IPS DF 19.7 (cell line): ENCODE data around the gene LAP3.
A peak's percentile ranks its signal among the peaks of the same experiment; 100 is the strongest.
"Not testable (repeated sequence)": the region's sequence is repeated elsewhere in the genome, so short reads cannot be mapped to it uniquely, and the experiment has no call there.

Source experiments
- DNase-seq: peaks from one replicate; pipeline ENCODE4 v3.0.0-alpha.2; 2013; ENCODE audit warnings: low read depth, low spot score

Gene LAP3

DNA sequence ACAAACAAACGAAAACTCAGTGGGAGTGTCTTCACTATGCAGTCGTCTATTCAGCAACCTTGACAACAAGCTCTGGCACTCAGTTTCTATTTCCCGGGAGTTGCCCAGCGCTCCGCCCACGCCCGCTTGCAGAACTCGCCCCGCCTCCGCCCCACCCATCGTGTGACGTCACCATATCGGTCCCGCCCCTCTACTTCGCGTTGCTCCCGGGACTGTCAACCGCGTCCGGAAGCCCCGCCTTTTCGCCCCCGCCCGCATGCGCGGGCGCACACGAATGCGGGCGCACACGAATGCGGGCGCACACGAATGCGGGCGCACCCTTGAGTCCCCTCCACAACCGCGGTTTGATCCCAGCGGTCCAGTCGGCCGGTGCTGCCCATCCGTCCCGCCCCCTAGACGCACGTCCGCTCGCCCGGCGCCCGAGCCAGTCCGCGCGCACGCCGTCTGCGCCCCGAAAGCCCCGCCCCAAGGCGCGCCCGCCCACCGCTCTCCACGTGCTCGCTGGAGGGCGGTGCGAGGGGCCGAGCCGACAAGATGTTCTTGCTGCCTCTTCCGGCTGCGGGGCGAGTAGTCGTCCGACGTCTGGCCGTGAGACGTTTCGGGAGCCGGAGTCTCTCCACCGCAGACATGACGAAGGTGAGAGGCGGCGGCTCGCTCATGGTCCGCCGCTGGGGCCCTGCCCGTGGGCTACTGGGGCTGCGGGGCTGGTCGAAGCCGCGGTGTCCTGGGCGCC, at the start of gene LAP3:
Gene LAP3 (plus strand): TSS at position 267 of the 733 bp plus-strand sequence. CDS start 268 bp downstream, at position 535.
- peak; percentile 47 for DNase-seq

DNA sequence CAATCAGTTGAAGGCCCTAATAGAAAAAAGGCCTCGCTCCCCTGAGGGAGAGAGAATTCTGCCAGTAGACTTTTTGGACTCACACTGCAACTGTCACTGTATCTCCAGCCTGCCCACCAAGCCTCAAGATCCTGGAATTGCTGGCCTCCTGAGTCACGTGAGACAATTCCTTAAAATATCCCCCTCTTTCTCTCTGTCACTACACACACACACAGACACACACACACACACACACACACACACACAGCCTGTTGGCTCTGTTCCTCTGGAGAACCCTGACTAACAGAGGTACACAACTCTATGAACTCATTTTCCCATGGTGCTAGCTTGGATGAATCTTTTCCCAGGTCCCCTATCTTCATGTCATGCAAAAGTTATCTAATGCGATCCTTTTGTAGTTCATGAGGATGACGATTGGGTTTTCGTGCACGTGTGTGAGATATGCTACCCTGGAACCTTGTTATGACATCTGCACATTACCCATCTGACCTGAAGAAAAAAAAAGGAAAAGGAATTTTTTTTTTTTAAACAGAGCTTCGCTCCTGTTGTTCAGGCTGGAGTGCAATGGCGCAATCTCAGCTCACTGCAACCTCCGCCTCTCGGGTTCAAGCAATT, 48.3 kb upstream of the LAP3 start:
- DNase-seq = no peak

DNA sequence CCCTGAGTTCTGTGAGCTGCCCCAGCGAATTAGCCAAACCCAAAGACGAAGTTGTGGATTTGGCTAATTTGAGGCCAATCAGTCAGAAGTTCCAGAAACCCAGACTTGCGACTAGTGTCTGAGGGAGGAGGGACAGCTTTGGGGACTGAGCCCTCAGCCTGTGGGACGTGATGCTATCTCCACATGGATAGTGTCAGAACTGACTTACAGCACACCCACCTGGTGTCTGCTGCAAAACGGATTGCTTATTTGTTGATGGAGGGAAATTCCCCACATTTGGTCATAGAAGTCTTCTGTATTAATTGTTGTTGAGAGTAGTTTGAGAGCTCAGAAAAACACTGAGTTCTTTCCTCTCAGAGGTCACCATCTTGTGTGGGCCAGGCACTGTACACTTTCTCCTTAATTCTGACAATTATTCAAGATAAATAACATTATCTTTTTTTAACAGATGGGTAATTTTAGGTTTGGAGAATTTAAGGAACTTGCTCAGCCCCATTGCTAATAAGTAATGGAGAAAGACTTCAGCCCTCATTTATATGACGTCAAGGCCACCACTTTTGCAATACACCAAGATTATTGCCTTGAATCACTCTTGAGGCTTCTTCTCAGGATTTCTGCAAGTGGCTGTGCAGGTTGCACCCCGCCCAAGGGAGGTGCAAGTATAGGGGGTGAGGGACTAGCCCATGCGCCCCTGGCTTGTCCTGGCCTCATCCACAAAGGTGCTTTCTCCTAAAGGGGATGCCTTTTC, 45.3 kb upstream of the LAP3 start:
- DNase-seq = no peak

DNA sequence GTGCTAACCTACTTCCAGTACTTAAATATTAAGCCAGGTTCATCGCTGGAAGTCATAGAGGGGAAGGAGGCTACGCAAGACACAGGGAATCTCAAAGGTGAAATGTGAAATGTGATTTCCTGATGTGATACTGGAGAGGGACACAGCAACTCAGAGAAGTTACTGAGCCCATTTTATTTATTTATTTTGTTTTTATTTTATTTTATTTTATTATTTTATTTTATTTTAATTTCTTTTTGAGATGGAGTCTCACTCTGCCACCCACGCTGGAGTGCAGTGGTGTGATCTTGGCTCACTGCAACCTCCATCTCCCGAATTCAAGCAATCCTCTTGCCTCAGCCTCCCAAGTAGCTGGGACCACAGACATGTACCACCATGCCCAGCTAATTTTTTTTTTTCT, 42.3 kb upstream of the LAP3 start:
- no peak for DNase-seq

DNA sequence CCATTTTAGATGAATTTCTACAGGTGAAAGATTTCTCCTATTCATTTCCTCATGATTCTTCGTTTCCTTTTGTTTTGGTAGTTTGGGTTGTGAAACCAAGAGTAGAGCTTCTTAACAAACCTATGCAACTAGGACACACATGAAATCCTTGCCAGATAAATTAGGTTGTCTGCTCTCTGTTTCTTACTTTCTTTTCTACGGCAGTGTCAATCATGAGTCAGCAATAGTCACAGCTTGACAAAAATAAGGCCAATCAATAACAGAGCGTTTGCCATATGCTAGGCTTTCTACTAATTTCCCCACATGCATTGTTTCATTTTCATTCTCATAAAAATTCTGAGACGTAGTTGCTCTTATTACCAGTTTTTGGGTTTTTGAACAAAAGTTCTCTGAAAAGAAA, 41.8 kb upstream of the LAP3 start:
- no peak for DNase-seq

DNA sequence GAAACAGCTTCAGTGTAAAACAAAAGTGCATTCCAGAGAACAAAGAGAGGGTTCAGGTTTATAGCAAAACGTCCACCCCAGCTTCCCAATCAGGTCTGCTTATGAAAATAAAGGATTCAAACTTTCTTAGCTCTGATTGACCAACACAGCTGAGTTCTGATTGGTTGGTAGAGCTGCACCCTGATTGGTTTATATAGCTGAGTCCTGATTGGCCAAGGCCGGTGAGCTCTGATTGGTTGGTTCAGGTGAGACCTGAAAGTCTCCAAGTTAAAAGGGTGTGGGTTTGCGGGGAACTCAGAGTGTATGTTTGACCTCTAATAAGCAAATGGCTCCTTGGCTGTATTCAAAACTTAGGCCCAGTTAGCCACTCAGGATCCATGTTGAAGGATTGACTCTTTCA, 41.1 kb upstream of the LAP3 start:
- DNase-seq = no peak

DNA sequence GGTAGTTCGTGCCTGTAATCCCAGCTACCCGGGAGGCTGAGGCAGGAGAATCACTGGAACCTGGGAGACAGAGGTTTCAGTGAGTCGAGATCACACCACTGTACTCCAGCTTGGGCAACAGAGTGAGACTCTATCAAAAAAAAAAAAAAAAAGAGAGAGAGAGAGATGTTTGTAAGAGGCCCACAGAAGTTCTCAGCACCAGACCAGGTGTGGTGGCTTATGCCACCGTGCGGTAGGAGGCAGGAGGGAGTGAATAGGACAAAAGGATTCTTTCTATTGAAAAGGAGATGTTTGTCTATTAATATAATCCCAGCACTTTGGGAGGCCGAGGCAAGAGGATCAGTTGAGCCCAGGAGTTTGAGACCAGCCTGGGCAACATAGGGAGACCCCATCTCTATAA, 39.9 kb upstream of the LAP3 start:
- DNase-seq = not testable (repeated sequence)

DNA sequence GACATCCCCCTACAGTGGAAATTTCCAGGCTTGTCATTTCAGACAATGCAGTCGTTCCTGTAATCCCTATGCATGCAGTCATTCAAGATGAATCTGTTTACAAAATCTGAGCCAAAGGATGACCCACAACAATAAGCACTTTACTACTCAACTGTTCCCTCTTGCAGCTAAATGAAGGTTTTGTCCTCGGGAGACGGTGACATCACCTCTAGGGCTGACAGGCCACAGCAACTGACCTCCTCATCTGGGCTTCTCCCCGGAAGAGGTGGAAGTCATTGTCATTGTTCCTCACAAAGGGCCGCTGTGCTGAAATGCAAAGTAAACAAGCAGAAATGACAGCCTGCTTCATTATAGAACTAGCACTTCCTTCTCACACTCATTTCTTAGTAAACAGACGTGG, 32.8 kb upstream of the LAP3 start:
- DNase-seq = no peak

DNA sequence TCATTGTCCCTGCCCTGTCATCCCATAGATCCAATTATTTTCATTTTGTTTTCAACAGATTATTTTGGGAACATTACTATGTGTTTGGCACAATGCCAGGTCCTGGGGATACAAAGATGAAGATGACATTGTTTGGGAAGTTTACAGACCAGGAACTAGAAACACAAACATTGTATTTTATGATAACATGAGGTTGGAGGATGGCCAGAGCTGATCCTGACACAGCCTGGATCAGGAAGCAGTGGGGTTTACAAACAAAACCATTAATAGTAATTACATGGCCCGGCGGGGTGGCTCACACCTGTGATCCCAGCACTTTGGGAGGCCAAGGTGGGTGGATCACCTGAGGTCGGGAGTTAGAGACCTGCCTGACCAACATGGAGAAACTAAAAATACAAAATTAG, 32.2 kb upstream of the LAP3 start:
- no peak for DNase-seq

DNA sequence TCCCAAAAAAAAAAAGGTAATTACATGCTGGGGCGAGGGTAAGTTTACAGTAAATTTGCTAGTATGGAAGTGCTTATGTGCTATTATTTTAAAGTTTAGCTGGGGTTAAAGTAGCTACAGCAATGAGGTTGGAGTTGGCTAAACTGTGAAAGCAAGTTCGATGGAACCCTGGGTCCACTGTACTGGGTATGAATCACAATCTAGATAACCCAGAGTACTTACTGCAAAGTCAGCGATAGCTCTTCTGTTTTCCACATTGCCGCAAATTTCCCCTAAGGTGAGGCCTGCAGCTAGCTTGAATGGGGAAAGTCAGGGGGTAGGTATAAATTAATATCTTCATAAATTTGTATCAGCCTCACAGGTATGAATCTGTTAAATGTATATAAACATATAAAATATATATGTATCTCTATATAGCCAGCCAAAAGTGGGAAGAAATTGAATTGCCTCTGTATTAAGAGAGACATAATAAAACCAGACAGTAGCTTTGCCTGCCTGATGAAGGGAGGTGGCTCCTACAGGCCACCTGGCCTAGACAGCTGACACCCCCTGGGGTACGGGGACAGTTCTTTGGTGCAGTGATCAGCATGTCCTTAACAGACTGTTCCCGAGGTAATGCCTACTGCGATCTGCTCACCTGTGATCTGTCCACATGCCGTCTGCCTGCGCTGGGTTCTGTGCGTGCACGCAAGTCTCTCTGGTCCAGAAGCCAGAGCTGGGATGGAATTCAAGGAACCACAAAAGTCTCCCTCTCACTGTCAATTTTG, 31.4 kb upstream of the LAP3 start:
- DNase-seq = no peak

DNA sequence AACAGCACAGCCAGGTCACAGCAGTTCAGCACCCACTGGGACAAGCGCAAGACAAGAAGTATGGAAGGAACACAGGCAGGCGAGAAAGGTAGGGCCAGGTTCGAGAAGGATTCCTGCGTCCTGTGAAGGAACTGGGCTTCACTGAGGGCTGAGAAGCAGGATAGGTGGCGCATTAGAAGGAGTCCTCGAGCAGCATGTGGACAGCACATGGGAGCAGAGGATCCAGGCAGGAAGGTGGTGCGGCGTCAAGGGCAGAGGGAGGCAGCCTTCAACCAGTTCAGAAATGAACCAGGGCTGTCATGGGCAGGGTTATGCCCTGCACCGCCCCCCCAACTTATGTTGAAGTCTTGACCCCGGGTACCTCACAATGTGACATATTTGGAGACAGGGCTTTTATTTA, 30.8 kb upstream of the LAP3 start:
- no peak for DNase-seq

DNA sequence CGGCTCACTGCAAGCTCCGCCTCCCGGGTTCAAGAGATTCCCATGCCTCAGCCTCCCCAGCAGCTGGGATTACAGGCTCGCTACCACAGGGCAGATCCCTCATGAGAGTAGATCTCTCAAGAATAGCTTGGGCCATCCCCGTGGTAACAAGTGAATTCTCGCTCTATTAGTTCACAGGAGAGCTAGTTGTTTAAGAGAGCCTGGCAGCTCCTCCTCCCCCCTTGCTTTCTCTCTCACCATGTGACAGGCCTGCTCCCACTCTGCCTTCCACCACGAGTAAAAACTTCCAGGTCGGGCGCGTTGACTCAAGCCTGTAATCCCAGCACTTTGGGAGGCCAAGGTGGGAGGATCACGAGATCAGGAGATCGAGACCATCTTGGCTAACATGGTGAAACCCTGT, 30.3 kb upstream of the LAP3 start:
- DNase-seq = no peak

DNA sequence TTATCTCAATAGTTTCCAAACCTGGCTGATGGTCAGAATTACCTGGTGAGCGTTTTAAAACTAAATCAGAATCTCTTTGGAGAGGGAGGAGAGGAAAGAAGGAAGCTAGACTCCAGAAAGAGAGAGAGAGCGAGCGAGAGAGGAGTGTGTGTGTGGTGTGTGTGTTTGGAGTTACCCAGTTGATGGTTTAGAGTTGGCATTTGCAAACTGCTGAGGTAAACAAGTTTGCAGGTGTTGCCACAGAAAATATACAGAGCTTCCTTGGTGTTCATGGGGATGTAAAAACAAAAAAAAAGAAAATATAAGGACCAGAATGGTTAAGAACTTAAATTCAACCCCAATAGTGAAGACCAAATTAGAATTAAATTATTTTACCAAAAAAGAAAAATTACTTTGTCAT, 26.4 kb upstream of the LAP3 start:
- DNase-seq = no peak

DNA sequence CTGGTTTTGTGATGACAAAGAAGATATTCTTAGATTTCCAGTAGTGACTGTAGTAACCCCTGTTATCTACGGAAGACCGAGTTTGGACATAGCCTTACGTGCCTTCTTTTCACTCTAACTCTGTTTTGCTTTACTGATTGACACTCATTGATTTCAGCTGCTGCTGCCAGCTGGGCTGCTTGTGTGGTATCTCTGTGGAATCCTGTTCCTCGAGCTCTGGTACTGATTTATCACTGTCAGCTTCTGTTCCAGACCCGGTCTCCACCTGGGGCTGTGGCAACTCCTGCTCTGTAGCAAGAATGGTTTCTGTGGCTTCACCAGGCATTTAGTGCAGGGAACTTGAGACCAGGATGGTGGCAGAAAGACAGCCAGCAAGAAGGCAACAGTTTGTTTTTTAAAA, 24.6 kb upstream of the LAP3 start:
- no peak for DNase-seq

DNA sequence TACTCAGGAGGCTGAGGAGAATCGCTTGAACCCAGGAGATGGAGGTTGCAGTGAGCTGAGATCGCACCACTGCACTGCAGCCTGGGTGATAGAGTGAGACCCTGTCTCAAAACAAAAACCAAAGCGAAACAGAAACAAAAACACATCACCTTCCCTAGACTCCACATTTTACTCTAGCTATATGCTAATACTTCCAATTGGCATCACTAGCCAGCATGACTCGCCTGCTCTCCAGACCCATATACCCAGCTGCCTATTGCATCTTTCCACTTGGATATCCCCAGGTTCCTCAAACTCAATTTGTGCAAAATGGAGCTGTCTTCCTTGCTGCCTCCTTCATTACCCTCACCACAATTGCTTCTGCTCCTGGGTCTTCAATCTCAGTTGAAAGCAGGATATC, 22.4 kb upstream of the LAP3 start:
- DNase-seq = no peak

DNA sequence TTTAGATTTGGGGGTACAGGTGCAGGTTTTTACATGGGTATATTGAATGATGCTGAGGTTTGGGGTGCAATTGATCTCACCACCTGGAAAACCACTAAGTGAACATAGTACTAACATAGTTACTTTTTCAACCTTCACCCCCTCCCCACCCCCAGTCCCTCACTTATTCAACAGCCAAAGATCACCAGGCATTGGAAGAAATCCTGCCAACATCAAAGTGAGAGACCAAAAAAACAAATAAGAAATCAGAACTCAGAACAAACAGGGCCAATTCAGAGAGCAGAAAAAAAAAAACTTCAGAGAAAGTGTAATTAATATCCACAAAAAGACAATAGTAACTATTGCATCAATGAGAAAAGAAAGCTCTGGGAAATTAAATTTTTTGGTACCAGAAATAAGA, 20.5 kb upstream of the LAP3 start:
- no peak for DNase-seq

DNA sequence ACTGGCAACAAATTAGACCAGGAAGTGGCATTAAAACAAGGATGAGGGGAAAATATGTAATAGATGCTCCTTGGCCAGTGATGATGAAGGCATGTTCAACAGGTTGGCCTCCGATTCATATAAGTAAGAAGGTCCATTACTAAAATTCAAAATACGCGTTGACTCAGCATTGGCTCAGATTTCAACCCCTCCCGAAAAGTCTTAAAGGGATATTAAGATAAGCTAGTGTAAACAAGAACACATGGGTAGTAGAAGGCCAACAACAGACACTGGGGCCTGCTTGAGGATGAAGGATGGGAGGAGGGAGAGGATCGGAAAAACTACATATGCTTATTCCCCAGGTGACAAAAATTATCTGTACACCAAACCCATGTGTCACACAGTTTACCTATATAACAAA, 19.1 kb upstream of the LAP3 start:
- no peak for DNase-seq

DNA sequence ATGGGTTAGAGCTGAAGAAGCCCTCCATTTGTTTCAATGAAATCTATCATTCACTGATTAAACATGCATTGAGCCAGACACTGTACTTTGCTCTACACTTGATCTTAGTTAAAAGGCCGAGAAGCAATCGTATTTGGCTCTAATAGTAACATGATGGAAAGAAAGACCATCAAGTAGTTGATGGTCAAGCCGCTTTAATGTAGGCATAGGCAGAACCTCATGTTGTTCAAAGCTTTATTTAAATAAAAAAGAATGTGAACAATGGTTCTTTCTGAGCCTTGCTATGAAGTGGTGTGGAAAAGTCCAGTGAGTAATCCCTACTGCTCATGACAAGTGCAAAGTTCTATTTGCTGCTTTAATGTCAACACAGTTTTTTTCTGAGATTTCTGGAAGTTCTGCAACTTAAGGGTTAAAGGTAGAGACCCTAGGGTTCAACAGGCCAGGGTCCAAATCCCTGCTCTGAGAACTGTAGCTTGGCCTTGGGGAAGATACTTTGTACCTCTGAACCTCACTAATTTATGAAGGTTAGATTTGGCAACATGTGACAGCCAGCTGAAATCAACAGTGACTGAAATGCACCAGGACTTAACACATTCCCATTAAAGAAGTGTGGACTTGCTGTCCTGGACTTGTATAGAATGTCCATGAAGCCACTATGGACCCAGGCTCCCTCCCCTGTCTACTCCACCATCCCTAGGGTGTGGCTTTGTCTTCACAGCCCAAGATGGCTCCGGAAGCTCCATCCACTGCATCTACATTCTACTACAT, 17.9 kb upstream of the LAP3 start:
- DNase-seq = no peak

DNA sequence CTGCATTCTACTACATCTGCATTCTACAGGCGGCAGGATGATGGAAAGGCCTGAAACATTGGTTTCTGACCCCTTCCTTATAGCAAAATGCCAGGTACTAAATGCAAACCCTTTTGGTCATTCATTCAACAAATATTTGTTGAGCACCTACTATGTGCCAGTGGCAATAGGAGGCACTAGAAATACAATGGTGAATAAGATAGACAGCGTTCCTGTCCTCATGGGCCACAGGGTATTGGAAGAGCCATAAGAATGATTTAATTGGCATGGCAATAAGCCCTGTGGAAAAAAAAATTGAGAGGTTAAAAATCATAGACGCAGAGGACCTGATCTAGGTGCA, 17.3 kb upstream of the LAP3 start:
- no peak for DNase-seq

DNA sequence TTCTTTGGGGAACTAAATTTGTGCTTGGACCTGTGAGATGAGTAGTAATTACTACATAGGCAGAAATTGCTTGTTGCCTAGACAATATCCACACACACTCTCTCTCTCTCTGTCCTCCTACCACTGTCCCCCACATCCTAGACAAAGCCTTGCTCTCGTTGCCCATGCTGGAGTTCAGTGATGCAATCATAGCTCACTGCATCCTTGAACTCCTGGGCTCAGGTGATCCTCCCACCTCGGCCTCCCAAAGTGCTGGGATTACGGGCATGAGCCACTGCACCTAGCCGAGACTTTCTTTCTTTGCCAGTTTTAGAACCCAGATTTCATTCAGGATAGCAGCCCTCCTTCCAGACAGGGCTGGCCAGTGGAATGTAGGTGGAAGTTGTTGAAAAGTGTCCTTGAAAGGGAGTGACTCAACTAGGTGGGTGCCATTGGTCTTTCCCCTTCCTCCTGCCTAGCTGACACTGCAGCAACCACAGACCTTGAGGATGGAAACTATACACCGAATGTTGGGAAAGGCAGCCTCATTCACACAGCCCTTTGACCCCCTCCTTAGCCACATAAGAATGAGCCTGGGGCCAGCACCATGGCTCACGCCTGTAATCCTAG, 16.8 kb upstream of the LAP3 start:
- DNase-seq = no peak
